ENCODE measurements around the gene ATP12A.

The ATP12A gene

DNA sequence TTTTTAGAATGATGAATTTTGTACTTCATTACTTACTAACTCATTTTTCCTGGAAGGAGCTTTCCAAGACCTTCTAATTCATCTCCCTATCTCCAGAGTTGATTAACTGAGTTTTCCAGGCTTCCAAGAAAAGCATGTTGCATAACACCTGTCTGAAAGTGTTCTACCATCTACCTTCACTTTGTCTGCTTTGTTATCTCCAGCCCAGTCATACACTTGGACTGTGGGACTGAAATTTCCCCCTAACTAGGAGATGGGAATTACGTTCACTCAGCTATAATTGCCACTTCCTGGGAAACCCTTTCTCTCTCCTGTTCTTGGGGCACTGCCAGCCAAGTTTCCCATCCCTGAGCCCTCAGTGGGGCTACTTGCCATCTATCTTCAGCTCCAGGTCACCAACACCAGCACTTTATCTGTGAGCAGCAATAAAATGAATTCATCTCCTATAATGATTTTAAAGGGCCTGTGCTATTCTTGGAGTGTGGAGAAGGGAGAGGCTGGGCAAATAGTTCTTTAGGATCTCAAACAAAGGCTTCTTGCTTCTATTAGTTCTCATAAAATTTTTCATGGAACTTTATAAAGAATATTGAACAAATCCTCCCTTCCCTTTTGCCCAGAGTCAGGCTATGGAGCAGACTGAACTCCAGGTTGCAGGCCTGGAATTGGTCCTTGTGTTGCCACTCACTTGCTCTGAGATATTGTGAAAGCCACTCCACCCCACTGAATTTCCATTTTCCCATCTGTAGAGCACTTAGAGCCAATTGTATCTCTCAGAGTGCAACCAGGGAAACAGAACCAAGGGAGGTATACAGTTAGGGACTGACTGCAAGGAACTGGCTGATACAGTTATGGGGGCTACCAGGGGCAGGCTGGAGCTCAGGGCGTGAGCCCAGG lies 17.8 kb upstream of the ATP12A start:
- DNase-seq: no peak

DNA sequence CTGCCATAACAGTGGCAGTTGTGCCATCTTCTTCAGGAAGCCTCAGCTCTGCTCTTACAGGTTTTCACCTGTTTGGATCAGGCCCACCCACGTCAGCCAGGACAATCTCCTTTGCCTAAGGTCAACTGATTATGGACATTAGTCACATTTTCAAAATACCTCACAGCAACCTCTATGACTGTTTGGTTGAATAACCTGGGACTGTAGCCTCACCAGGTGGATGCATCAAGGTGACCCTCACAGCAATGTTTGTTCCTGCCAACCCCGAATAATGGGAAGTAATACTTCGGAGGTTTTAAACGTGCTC lies 17.2 kb upstream of the ATP12A start:
- DNase-seq: no peak

DNA sequence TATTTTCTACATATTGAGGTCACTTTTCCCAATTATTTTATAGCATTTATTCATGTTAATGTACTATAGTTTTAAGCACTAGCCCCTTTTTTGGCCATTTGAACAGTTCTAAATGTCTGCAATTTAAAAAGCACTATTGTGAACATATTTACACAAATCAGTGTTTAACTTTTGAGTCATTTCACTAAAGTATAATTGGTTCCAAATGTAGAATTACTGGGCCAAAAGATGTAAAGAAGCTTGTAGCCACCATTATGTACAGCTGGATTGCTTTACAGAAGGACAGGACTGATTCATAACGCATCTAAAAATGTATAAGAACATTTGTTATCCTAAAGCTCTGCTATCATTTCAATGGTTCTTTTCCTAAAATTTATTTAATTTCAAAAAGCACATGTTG lies 16.6 kb upstream of the ATP12A start:
- DNase-seq: no peak

DNA sequence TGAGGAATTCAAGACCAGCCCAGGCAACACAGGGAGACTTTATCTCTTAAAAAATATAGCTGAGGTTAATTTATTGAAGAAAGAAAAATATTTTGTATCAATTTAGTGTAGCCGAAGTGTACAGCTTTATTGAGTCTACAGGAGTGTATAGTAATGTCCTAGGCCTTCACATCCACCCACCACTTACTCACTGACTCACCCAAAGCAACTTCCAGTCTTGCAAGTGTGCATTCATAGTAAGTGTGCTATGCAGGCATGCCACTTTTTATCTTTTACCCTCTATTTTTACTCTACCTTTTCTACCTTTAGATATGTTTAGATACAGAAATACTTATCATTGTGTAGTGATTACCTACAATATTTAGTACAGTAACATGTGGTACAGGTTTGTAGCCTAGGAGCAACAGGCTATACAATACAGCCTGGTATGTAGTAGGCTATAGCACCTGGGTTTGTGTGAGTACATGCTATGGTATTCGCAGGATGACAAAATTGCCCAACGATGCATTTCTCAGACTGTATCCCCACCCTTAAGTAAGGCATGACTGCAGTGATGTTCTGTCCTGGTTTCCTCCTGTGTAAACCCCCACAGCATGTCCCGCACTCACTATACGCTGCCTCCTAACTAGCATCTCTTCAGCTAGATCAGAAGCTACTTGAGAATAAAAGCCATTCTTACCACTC lies 15.3 kb upstream of the ATP12A start:
- no peak for DNase-seq

DNA sequence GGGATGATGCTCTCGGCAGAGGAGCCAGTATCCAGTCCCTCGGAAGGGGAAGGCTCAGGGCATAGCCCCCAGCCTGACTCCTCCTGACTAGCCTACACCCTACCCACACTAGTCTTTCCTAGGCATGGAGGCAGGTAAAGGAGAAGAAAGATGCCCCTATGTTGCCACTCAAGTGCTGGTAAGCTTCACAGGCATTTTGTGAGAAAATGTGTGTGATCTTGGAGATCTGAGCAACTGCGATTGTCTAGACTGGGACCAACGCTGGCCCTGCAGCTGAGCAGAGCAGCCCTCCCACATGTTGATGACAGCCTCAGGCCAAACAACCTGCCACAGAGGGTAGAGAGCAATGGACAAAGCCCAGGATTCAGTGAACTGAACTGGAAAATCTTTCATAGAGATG lies 11.7 kb upstream of the ATP12A start:
- no peak for DNase-seq

DNA sequence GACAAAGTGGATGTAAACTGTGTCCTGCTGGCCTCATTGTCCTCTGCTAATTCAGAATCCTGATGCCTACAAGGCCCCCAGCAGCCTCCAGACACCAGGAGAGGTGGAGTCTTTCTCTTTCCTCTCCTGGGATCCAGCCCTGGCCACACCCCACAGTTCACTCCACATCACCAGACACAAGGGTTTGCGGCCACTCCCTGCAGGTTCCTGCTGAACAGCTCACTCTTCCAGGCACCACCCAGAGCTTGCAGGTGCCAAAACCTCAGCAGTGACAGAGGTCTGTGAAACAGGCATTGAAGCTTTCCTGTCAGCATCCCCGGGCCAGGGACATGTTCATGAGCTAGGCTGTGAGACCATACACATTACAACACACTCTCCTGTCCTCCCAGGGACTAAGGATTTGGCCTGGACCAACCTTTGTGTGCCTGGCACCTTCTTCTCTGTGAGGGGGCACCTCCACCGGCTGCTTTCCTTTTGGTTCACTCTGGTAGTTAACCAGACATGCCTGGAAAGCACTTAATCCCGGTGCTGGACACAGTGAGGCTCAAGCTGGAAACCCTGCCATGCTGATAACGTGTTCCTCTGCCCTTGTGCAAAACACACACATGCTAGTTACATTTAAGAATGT lies 11.1 kb upstream of the ATP12A start:
- DNase-seq: no peak

DNA sequence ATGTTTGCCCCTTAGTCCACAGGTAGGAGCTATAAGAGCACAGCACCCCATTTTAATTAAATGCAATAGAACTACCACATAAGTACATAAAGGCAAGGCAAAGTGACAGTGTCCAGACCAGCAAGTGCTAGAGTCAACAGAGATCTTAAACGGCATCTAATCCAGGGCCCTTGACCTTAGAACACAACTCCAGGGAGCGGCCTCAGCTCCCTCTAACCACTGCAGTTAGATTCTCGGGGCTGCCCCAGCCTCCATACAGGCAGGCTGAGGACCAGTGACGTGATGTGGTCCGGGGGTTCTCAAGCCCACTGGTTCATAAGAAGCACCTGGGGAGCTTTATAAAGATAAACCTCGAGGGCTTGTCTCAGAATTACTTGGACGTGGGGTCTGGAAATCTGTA lies 10.0 kb upstream of the ATP12A start:
- DNase-seq: no peak

DNA sequence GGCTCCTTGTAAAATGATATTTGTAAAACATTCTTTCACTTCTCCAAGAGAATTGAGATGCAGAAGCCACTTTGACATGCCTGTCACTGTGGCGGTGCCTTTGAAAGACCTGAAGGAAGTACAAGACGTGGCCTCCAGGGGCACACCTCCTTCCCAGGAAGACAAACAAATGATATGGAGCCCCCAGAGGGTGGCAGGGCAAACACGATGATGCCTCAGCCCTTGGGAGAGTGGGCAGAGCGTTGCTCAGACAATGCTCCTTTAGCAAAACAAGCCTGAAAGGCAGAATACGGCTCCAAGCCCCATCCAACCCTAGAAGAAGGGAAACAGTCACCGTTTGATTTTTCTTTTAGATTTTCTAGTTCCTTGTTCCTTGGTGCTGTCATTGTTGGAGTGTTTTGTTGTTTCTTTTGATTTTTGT lies 9.2 kb upstream of the ATP12A start:
- DNase-seq: peak; percentile 55

DNA sequence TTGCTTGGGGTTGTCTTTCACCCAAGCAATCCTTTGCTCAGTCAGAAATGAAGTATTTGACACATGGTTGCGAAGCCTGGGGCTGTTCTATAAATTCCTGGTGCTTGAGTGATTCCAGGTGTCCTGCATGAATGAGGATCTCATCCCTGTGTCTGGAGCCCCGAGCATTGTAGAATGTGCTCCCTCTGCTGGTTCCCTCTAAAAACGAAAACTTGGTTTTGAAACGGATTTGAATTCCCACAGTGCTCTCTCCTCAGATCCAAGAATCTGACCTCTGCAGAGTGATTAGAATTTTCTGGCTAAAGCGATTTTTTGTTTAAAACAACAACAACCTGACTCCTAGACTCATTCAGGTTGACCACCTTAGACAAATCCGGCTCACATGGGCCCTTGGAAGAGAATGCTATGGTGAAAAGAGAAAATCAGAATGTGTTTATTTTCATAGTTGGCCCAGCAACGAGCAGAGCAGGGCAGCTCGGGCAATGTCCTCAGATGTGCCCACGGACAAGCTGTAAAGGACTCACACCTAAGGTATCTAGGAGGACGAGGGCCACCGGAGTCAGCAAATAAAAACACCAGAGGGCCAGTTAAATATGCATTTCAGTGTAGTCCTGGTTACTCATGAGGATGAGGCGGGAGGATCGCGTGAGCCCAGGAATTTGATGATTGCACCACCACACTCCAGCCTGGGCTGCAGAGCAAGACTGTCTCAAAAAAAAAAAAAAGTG lies 8.7 kb upstream of the ATP12A start:
- peak; percentile 68 for DNase-seq

DNA sequence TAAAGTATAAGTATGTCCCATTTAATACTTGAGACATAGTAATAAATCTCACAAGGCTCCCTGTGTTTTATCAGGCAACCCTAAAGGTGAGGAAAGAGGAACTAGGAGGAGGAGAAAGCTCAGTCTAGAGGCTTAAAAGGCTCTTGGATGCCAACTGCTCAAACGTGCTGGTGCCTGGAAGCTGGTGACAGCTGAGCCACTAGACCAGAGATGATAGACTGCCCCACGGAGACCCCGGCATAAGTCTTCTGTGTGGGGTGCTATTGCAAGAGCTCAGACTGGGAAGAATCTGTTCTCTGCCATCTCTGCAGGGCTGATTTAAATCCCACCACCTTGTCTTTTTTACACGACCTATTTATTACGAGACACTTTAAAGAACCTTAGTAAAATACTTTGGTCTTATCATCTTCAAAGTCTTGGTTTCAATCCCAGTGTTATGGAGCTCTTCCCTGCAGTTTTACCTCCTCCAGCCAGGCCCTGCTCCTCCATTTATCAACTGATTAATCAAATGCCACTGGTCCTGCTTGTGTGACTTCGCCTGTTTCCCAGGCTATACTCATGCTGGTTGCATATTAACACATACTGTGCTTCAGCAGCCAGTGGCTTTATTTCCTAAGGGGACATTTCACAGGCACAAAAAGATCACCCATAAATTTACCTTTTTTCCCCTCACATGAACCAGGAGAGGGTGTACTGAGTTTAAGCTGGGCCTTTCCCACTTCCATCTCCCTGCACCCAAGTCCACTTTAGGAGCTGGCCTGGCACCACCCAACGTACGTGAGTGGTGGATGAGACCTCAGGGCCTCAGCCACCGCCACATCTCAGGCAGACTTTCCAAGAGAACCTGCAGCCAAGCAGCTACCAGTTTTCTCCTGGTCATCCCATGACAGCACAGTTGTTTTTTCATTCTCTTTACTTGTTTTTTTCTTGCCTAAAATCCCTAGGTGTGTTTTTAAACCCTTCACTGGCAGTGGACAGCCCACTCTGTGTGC lies 7.8 kb upstream of the ATP12A start:
- DNase-seq: no peak

DNA sequence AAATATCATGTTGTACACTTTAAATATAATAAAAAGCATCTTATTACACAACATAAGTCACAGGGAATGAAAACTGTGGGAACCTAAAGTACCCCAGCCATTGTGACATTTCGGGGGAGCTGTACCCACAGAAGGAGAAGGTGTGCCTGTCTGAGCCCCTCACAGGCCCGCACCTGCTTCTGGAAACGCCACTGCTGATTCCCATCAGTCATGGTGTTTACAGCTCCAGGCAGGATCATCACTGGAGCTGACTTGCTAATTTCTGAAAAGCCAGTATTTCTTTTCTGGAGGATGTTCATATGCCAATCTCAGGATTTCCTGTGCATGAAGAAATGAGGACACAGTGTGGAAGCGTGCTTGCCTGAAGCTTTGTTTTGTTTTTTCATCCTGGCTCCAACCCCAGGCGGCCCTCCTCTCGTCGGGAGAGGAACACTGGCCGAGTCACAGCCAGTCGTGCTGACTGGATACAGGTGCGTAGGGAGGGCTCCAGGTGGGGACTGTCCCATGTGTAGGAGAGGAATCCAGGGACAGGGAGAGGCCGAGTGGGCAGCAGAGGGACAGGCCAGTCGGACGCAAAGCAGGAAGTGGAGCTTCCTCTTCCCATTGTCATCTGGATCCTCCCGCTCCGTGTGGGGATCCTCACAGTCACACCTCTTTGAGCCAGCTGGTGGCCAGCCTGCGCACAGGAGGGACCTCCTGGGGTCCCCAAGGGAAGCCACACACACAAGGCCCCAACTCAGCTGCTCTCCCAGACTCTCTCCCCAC lies 4.2 kb upstream of the ATP12A start:
- no peak for DNase-seq

DNA sequence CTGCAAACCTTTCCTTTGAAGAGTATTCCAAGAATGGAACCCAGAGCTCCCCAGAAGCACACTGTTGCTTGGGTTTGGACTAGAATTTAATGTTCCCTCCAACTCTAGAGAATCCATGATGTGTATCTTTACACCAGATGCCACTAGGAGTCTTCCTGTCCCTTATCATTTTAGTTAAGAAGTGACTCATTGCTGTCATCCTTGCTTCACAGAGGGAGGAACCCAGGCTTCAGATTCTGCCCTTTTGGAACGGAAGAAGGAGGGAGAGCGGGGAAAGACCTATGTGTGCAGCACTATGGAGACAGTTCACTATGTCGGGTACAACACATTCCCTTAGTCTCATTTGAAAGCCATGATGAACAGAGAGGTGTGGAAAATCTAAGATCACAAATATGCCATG lies 2.1 kb upstream of the ATP12A start:
- DNase-seq: no peak

DNA sequence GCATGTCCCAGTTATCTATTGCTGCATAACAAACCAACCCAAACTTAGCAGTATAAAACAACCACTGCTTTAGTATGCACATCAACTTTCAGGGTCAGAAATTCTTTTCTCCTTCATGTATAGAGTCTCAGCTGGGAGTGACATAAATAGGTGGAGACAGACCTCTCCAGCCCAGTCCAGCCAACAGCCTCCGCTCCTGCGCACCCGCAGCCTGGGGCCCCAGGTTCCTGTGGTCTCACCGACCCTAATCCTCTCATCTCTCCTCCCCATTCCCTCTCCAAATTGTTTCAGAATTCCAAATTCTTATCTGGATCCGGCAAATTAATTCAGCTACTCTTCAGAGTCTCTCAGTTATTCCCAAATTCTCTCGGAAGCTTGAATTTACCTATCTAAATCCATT lies 522 bp upstream of the ATP12A start:
- DNase-seq: no peak

DNA sequence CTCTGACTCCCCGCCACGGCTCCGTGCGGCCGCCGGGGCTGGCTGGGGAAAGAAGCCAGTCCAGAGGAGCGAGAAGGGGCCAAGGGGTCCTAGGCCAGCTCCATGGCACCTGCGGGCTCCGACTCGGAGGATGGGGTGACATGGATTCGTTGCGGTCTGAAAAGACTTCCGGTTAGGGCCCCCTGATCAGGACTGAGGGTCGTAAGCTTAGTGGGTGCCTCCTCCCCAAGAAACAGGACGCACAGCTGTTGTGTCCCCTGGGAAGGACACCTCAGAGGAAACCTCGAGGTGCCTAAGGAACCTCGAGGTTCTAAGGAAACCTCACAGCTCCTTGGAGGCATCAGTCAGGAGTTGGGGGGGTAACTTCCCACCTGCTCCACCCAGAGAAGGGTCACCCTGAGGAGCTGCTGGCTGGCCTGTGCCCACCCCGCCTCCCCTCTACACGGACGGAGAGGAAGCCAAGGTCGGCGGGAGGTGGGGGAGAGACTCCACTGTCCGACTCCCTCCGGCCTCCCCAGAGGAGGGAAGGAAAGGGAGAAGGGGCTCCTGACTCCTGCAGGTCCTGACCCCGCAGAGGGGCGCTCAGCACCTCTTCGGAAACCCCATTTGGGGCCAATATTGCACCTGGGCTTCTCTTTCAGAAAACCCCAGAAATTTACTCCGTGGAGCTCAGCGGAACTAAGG lies 855 bp downstream of the ATP12A start:
- DNase-seq: no peak

DNA sequence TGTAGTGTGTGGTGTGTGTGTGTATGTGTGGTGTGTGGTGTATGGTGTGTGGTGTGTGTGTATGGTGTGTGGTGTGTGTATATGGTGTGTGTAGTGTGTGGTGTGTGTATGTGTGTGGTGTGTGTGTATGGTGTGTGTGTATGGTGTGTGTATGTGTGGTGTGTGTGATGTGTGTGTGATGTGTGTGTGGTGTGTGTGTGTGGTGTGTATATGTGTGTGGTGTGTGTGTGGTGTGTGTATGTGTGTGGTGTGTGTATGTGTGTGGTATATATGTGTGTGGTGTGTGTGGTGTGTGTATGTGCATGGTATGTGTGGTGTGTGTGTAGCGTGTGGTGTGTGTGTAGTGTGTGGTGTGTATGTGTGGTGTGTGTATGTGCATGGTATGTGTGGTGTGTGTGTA lies 1.7 kb downstream of the ATP12A start:
- no peak for DNase-seq

DNA sequence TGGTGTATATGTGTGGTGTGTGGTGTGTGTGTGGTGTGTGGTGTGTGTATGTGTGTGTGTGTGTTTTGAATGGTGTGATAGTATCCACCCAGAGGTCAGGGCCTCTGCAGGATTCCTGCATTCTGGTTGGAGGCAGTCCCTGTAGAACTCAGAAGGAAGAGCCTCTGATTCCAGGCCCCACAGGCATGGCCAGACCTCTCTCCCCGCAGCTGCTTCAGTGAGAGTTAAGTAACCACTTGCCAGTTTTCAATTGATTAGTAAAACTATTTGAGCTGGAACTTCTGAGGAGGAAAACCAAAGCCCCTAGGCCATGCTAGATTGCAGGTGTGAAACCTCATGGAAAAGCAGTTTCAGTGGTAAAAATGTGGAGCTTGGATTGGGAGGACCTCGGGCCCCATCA lies 2.1 kb downstream of the ATP12A start:
- no peak for DNase-seq

DNA sequence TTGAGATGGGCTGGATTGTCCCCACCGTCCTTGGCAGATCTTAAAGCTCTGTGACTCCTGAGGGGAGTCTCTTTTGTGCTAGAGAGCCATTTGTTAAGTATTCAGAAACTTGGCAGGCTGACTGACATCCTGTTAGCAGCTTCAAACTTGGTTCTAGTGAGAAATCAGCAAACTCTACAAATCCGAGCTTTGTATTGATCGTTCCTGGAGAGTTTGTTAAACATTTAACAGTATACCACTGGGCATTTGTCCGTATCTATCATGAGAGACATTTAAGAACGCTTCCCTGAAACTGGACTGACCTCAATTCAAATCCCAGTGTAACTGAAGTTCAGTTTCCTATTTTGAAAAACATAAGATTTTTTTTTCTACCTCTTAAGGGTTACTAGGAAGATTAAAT lies 3.1 kb downstream of the ATP12A start:
- no peak for DNase-seq

DNA sequence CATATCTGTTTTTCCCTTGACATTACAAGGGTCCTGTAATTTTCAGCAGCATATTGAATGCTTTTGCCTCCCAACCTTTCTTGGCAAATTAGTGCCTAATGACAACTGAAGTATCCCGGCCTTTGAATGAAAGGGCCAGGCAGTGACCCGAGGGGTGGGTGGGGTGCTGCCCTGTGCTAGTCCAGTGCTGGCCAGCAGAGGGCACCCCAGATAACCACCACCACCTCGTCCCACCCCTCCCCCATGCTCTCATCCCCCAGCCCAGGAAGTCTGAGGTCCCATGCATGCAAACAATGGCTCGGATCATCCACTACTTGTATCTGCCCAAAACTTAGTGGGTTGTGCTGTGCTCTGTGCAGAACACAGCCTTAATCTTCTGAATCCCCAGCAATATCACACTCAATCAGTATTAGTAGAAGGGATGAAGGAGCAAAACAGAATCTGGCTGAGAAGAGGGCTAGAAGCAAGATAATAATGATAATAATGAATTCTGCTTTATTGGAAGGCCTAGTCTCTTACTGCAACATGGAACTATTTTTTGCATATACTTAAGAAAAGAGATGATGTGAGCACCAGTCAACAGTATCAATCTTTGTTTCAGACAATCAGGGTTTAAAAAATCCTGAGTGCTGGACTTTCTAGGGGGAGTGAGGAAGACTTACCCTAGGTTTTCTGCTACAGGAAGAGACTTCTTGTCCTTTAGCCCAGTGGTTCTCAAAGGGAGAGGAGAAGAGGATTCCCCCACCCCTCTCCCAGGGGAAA lies 3.8 kb downstream of the ATP12A start:
- no peak for DNase-seq

DNA sequence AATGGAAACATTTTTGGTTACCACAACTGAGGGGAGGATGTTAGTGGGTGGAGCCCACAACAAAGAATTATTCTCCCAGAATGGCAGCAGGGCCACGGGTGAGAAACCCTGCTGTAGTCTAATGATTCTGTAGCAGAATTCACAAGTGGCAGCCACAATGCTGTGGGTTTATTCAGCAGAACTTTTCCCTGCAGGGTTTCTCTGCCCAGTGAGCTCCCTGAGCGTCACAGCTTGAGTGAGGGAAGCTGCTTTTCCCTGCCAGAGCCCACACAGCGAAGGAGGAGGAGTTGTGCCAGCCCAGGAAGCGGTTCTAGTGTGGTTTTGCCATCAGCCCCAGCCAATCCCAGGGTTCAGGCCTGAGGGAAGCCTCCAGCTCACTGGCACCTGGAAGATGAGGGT lies 4.4 kb downstream of the ATP12A start:
- no peak for DNase-seq

DNA sequence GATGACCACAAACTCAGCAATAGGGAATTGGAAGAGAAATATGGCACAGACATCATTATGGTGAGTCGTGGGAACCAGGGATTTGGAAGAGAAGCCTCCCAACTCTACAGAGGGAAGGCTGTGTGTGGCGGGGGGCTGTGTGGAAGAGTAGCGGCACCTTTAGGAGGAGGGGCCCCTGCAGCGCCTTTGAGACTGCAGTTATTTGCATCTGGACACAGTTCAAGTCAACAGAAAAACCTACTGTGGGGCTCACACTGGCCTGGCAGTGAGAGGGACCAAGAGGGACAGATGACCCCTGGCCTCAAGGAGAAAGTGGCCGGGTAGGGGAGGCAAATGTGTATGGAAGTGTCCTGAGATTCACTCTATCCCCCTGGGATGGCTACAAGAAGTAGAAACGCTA lies 5.1 kb downstream of the ATP12A start:
- no peak for DNase-seq

Measured in right kidney (tissue), 1 donor.